Osteoblast (primary cell): ENCODE measurements around the gene ICOS. TPM values are rescaled to one million over a fixed set of nuclear protein-coding genes. Genes with fewer than 3 reads are reported as not detected.
"Not testable (repeated sequence)": the region's sequence is repeated elsewhere in the genome, so short reads cannot be mapped to it uniquely, and the experiment has no call there.

Experiments
- DNase-seq: peaks from one replicate; pipeline ENCODE4 v3.0.0; 2011; ENCODE audit warnings: low spot score, mixed read lengths; ENCODE audit not compliant: insufficient read length; ENCODE audit errors: missing footprints
- H2AFZ ChIP-seq: 2 replicates; pipeline ENCODE4 v1.6.0; 2011; ENCODE audit warnings: mild to moderate bottlenecking, low read length
- H3K27ac ChIP-seq: 2 replicates; pipeline ENCODE4 v1.5.1; 2011; ENCODE audit warnings: mild to moderate bottlenecking, low read depth, low read length, moderate library complexity
- H3K27me3 ChIP-seq: 2 replicates; pipeline ENCODE4 v1.6.0; 2012; ENCODE audit warnings: mild to moderate bottlenecking, control low read depth, inconsistent platforms, low read length, moderate library complexity; ENCODE audit not compliant: insufficient read depth
- H3K36me3 ChIP-seq: 2 replicates; pipeline ENCODE4 v1.5.1; 2011; ENCODE audit warnings: mild to moderate bottlenecking, low read length, control low read depth, moderate library complexity; ENCODE audit not compliant: insufficient read depth
- H3K4me1 ChIP-seq: 2 replicates; pipeline ENCODE4 v1.5.1; 2011; ENCODE audit warnings: mild to moderate bottlenecking, low read length, control low read depth, moderate library complexity; ENCODE audit not compliant: insufficient read depth
- H3K4me2 ChIP-seq: 2 replicates; pipeline ENCODE4 v1.6.0; 2011; ENCODE audit warnings: mild to moderate bottlenecking, low read length; ENCODE audit not compliant: insufficient read depth
- H3K4me3 ChIP-seq: fragments of 200-600 bp; sonication (generic); 3 replicates; pipeline ENCODE4 v1.5.1; 2012; ENCODE audit warnings: mild to moderate bottlenecking, low read length, inconsistent platforms; ENCODE audit not compliant: insufficient read depth
- H3K79me2 ChIP-seq: 2 replicates; pipeline ENCODE4 v1.6.0; 2012; ENCODE audit warnings: mild to moderate bottlenecking, low read length, control low read depth, inconsistent platforms; ENCODE audit not compliant: insufficient read depth
- H3K9me3 ChIP-seq: 2 replicates; pipeline ENCODE4 v1.5.1; 2011; ENCODE audit warnings: low read depth, low read length, control low read depth
- H4K20me1 ChIP-seq: 2 replicates; pipeline ENCODE4 v1.6.0; 2012; ENCODE audit warnings: mild to moderate bottlenecking, low read length, control low read depth; ENCODE audit not compliant: insufficient read depth
- CTCF ChIP-seq: IDR thresholded peaks from 2 replicates; pipeline ENCODE4 v1.5.1; 2011; ENCODE audit warnings: mild to moderate bottlenecking, low read depth, low read length, moderate library complexity; ENCODE audit errors: extremely low read depth
- total RNA-seq: library from RNA; depleted of rRNA; stranded (reverse); fragments of >200 nt; gene quantifications from 2 replicates; pipeline ENCODE4 v1.2.3, GENCODE V29; 2012

The ICOS gene
- total RNA-seq, 1 donor, result not detected

DNA sequence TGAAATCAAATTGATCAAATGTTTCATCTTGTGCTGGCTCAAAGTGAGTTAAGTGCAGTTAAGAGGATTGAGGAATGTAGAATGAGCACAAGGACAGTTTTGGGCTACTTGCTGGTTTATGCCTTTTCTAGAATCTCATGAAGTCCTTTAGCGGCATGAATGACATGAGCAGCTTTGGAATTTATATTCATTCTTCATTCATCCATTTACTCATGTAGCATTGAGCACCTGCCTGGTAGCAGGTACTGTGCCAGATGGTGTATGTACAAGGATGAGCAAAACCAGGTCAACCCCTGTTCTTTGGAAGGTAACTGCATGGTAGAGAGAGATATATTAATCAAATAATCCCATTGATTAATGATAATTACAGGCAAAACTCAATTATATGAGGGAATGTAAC is 1.2 kb downstream of the ICOS start:
- DNase-seq, result no peak
- H3K36me3 ChIP-seq, result no peaks in the 10 kb centered on the region
- H3K4me1 ChIP-seq, result no peaks in the 10 kb centered on the region
- no peak for TF ChIP-seq CTCF
- no peak overlapping the region for H3K27ac ChIP-seq
- no peak overlapping the region for H3K4me3 ChIP-seq
- no peak overlapping the region for H2AFZ ChIP-seq
- no peak overlapping the region for H3K4me2 ChIP-seq
- H3K27me3 ChIP-seq, result peaks cover 26% of the 10 kb centered on the region
- H4K20me1 ChIP-seq, result no peaks in the 10 kb centered on the region
- no peaks in the 10 kb centered on the region for H3K79me2 ChIP-seq
- no peaks in the 10 kb centered on the region for H3K9me3 ChIP-seq

DNA sequence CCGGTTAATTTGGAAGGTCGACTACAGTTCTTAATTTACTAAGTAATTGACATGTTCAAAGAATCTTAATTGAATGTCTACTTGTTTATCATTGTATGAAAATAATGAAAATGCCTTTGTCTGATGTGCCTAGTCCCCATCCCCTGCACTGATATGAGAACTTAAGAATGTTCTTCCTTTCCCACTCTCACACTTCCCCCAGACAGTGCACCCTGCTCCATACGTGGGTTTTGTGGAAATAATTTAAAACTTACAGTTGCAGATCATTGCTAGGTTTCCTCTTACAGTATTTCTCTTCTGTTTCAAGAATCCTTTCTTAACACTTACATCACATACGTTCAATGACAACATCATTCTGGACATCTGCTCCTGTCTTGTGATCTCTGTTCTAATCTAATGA is 3.5 kb downstream of the ICOS start:
- no peak for DNase-seq
- Histone ChIP-seq H3K79me2 (no peaks in the 10 kb centered on the region), H3K36me3 (no peaks in the 10 kb centered on the region), H3K9me3 (no peaks in the 10 kb centered on the region), H3K4me1 (no peaks in the 10 kb centered on the region), H3K27ac (no peak overlapping the region), H2AFZ (no peak overlapping the region), H3K4me2 (no peak overlapping the region), H4K20me1 (no peaks in the 10 kb centered on the region), H3K27me3 (peaks cover 26% of the 10 kb centered on the region), H3K4me3 (no peak overlapping the region)
- TF ChIP-seq CTCF, result no peak

DNA sequence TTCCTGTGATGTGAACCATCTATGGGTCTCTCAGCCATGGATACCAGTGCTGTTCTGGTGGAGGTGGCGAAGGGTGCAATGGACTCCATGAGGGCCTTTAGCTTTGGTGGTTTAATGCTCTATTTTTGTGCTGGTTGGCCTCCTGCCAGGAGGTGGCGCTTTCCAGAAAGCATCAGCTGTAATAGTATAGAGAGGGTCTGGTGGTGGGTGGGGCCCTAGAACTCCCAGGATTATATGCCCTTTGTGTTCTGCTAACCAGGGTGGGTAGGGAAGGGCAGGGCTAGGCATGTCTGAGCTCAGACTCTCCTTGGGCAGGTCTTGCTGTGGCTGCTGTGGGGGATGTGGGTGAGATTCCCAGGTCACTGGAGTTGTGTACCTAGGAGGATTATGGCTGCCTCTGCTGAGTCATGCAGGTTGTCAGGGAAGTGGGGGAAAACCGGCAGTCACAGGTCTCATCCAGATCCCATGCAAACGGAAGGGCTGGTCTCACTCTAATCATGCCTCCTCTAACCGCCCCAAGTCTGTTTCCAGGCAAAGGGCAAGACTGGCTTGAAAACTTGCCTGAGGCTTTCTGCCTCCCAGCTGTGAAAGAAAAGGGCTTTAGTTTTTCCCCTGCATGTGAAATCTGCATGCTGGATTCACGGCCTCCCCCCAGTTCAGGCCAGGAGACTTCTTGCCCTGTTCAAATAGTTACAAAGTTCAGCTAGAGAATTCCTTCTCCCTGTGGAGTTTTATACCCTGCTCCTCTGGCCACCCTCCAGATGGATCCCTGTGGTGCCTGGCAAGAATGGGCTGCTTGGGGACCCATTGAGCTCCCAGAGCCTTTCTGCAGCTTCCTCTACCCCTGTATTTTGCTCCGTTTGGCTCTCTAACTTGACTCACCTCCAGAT is 7.2 kb downstream of the ICOS start:
- not testable (repeated sequence) for H3K9me3 ChIP-seq, H3K79me2 ChIP-seq, H3K36me3 ChIP-seq, H3K27ac ChIP-seq, DNase-seq, H3K4me2 ChIP-seq, H2AFZ ChIP-seq, H3K4me1 ChIP-seq, H3K4me3 ChIP-seq, H4K20me1 ChIP-seq
- peaks cover 13% of the 10 kb centered on the region for H3K27me3 ChIP-seq

GRCh38 chr2:203948733-203949132 is 12.2 kb downstream of the ICOS start:
- no peaks in the 10 kb centered on the region for H3K9me3 ChIP-seq
- no peak for TF ChIP-seq CTCF
- H3K79me2 ChIP-seq, result no peaks in the 10 kb centered on the region
- H3K27me3 ChIP-seq, result no peaks in the 10 kb centered on the region
- H3K4me3 ChIP-seq, result no peak overlapping the region
- no peak overlapping the region for H3K4me2 ChIP-seq
- no peak overlapping the region for H2AFZ ChIP-seq
- H4K20me1 ChIP-seq, result no peaks in the 10 kb centered on the region
- H3K4me1 ChIP-seq, result no peaks in the 10 kb centered on the region
- DNase-seq, result no peak
- no peak overlapping the region for H3K27ac ChIP-seq
- no peaks in the 10 kb centered on the region for H3K36me3 ChIP-seq
